Testis (tissue), 3 donors: Measurements from ENCODE around the gene TMEM120B. TPM values are rescaled to one million over a fixed set of nuclear protein-coding genes. Genes with fewer than 3 reads are reported as not detected.
"Not testable (repeated sequence)": the region's sequence is repeated elsewhere in the genome, so short reads cannot be mapped to it uniquely, and the experiment has no call there.

Experiments used
- DNase-seq: peaks from one replicate; pipeline ENCODE4 v3.0.0-alpha.2; 2019
- H3K27ac ChIP-seq, 2 donors: fragments of 200-600 bp; sonication (generic); one replicate each; pipeline ENCODE4 v1.5.1; 2019
- H3K27me3 ChIP-seq: fragments of 200-600 bp; sonication (generic); one replicate; pipeline ENCODE4 v1.5.1; 2019
- H3K36me3 ChIP-seq: fragments of 200-600 bp; sonication (generic); one replicate; pipeline ENCODE4 v1.5.1; 2017; ENCODE audit warnings: low read depth; ENCODE audit errors: missing control alignments
- H3K4me1 ChIP-seq: fragments of 200-600 bp; sonication (generic); one replicate; pipeline ENCODE4 v1.5.1; 2019
- H3K4me3 ChIP-seq, 2 donors: fragments of 200-600 bp; sonication (generic); one replicate each; pipeline ENCODE4 v1.5.1; 2017 to 2019
- H3K9me3 ChIP-seq: fragments of 200-600 bp; sonication (generic); one replicate; pipeline ENCODE4 v1.5.1; 2017
- POLR2A ChIP-seq: fragments of 450-650 bp; IDR thresholded peaks from one replicate; pipeline ENCODE4 v1.6.1; 2017; ENCODE audit warnings: antibody characterized with exemption, mild to moderate bottlenecking, moderate library complexity
- WGBS, 2 donors: methylation state at CpG; one replicate each; pipeline ENCODE4 v1.1.5; 2018; 5-methylcytosine and 5-hydroxymethylcytosine counted together
- intact Hi-C: fragments of 100-400 bp; cut with DNase I; formaldehyde crosslinking; loops from one replicate; pipeline ENCODE4 v1.15.1; 2023; ENCODE audit warnings: low total_unique reads
- polyA plus RNA-seq: library from polyadenylated mRNA; stranded (reverse); fragments of 350-450 nt; fragmentation: Illumina TruSeq; extraction: RNeasy Lipid Tissue Mini Kit (QIAGEN cat#74804); gene quantifications from one replicate; pipeline ENCODE4 v1.2.3, GENCODE V29; 2014; ENCODE audit warnings: low read depth, low replicate concordance; ENCODE audit not compliant: insufficient read depth
- total RNA-seq, 2 donors: library from RNA; depleted of rRNA; stranded (reverse); fragments of >200 nt; gene quantifications; one replicate each; pipeline ENCODE4 v1.2.3, GENCODE V29; 2016
- TF ChIP-seq, protein P1 (sequence below), 3 experiments: fragments of 450-650 bp in 2 of 3; fragments of 200-600 bp in 1 of 3; sonication (generic) in 1 of 3; IDR thresholded peaks; one replicate each; pipeline ENCODE4 v1.5.1; 2016 to 2019; ENCODE audit warnings: antibody characterized with exemption in 3 of 3, mild to moderate bottlenecking in 2 of 3, moderate library complexity in 1 of 3

The TMEM120B gene
- total and polyA plus RNA-seq, 3 donors from 2014 or later: 4.9 to 17.2 (median 16.9) TPM

DNA sequence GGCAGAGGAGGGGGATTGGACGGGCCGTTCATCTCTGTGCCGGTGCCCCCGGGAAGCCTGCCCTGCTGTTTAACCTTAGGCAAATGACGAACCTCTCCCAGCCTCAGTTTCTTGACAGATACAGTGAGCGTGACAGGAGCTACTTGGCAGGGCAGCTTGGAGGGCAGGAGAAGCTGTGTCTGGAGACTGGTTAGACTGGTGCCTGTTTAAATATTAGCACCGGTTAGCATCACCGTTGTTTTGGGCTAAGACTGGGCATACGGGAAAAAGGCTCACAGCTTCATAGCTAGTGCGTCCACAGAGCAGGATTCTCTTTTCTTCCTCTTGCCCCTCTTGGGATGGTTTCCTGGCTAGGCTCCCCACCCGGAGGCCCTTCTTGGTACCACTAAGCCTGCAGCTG is 42.3 kb downstream of the TMEM120B start:
- H3K4me3 ChIP-seq: no peak overlapping the region
- intact Hi-C loops: no loop called here
- no peaks in the 10 kb centered on the region for H3K9me3 ChIP-seq
- H3K36me3 ChIP-seq: no peaks in the 10 kb centered on the region
- H3K27me3 ChIP-seq: no peaks in the 10 kb centered on the region
- no peak overlapping the region for H3K27ac ChIP-seq
- WGBS, 2 donors: 95 to 96% methylated on average over 11 of the region's 11 CpGs
- H3K4me1 ChIP-seq: no peaks in the 10 kb centered on the region
- DNase-seq: no peak
- TF ChIP-seq, protein P1, sequence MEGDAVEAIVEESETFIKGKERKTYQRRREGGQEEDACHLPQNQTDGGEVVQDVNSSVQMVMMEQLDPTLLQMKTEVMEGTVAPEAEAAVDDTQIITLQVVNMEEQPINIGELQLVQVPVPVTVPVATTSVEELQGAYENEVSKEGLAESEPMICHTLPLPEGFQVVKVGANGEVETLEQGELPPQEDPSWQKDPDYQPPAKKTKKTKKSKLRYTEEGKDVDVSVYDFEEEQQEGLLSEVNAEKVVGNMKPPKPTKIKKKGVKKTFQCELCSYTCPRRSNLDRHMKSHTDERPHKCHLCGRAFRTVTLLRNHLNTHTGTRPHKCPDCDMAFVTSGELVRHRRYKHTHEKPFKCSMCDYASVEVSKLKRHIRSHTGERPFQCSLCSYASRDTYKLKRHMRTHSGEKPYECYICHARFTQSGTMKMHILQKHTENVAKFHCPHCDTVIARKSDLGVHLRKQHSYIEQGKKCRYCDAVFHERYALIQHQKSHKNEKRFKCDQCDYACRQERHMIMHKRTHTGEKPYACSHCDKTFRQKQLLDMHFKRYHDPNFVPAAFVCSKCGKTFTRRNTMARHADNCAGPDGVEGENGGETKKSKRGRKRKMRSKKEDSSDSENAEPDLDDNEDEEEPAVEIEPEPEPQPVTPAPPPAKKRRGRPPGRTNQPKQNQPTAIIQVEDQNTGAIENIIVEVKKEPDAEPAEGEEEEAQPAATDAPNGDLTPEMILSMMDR (IDR thresholded peaks at IDR 0.05): no peak
- no peak for TF ChIP-seq POLR2A

DNA sequence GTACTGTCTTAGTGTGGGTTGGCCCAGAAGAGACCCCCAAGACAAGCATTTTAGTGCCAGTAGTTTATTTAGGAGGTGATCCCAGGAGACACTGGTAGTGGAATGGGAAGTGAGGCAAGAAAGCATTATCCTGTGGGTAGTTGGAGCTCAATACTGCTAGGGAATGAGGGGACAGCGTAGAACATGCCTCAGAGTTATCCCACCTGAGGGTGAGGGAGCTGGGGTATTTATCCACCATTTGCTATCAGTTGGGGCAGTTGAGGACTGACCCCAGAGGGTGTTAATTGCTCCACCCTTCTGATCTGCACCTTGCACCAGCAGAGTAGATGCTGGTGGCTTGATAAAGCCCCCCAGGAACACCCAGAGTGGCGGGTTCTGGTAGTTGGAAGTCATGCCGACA is 43.0 kb downstream of the TMEM120B start:
- 93 to 98% methylated on average over 3 of the region's 3 CpGs for WGBS, 2 donors
- DNase-seq: no peak
- Histone ChIP-seq H3K36me3 (no peaks in the 10 kb centered on the region), H3K27me3 (no peaks in the 10 kb centered on the region), H3K4me3 (no peak overlapping the region), H3K9me3 (no peaks in the 10 kb centered on the region), H3K4me1 (no peaks in the 10 kb centered on the region), H3K27ac (no peak overlapping the region)
- intact Hi-C loops: no loop called here
- TF ChIP-seq, protein P1 (IDR thresholded peaks at IDR 0.05): no peak
- TF ChIP-seq POLR2A: no peak

DNA sequence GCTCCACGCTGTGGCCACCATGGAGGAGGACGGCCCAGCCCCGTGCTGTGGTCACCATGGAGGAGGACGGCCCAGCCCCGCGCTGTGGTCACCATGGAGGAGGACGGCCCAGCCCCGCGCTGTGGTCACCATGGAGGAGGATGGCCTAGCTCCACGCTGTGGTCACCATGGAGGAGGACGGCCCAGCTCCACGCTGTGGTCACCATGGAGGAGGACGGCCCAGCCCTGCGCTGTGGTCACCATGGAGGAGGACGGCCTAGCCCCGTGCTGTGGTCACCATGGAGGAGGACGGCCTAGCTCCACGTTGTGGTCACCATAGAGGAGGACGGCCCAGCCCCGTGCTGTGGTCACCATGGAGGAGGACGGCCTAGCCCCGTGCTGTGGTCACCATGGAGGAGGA is 46.0 kb downstream of the TMEM120B start:
- intact Hi-C loops, H3K27ac ChIP-seq, H3K27me3 ChIP-seq, H3K36me3 ChIP-seq, DNase-seq, H3K4me3 ChIP-seq, H3K4me1 ChIP-seq, H3K9me3 ChIP-seq: not testable (repeated sequence)
- 80 to 93% methylated on average over 1 to 21 of the region's 22 CpGs for WGBS, 2 donors

DNA sequence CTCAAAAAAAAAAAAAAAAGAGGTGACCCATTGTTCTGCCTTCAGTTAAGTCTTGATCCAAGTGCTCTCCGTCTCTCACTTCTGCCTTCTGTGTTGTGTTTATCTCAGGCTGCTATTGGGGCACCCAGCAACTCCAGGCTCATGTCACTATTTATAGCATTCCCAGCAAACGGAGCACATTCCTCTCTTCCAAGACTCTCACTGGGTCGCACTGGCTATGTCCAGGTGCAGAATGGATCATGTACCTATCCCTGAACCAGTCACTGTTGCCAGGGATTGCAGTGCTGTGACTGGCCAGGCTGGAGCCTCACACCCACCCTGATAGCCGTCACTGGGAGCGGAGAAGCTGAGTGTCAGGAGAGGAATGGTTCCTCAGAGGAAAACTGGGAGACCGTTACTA is 49.7 kb downstream of the TMEM120B start:
- TF ChIP-seq POLR2A: no peak
- TF ChIP-seq, protein P1 (IDR thresholded peaks at IDR 0.05): no peak
- intact Hi-C loops: no loop called here
- Histone ChIP-seq H3K4me3 (no peak overlapping the region), H3K4me1 (no peaks in the 10 kb centered on the region), H3K27me3 (no peaks in the 10 kb centered on the region), H3K9me3 (no peaks in the 10 kb centered on the region), H3K27ac (no peak overlapping the region), H3K36me3 (no peaks in the 10 kb centered on the region)
- no peak for DNase-seq
- WGBS, 2 donors: 61 to 69% methylated on average over 6 of the region's 6 CpGs

DNA sequence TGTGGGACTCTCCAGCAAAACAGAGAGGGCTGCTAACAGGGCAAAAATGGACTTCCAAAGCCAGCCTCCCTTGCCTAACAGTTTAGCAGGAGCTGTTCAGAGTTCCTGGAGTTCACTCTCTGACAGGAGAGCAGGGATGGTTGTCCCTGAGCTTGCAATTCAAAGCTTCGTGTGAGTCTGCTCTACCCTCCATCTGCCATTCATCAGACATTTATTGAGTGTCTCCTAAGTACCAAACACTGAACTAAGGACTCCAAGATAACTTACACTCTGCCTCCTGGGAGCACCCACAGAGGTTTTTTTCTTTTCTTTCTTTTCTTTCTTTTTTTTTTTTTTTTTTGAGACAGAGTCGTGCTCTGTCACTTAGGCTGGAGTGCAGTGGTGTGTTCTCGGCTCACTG is 52.3 kb downstream of the TMEM120B start:
- Histone ChIP-seq H3K9me3 (no peaks in the 10 kb centered on the region), H3K36me3 (no peaks in the 10 kb centered on the region), H3K27ac (no peak overlapping the region), H3K4me1 (peaks cover 8% of the 10 kb centered on the region), H3K27me3 (no peaks in the 10 kb centered on the region), H3K4me3 (no peak overlapping the region)
- 93 to 96% methylated on average over 3 of the region's 3 CpGs for WGBS, 2 donors
- TF ChIP-seq, protein P1 (IDR thresholded peaks at IDR 0.05): no peak
- no peak for TF ChIP-seq POLR2A
- DNase-seq: no peak
- intact Hi-C loops: loop anchor here (5.0 kb wide), 1 partner anchor 68 kb away; no protein-coding TSS in a partner anchor
